ENCODE measurements around the gene COL5A1. TPM values are rescaled to one million over a fixed set of nuclear protein-coding genes. Genes with fewer than 3 reads are reported as not detected.

Gene COL5A1
- polyA plus RNA-seq, 12 donors = 97.3 to 862 (median 434) TPM

- no peak for DNase-seq
Observed at GRCh38 chr9:134605351-134605965, 36.1 kb upstream of the COL5A1 start.

- DNase-seq = no peak
Observed at GRCh38 chr9:134605966-134606357, 35.6 kb upstream of the COL5A1 start.

GRCh38 chr9:134606951-134607731, 34.5 kb upstream of the COL5A1 start:
- no peak for DNase-seq

GRCh38 chr9:134607971-134608370, 33.6 kb upstream of the COL5A1 start:
- no peak for DNase-seq

- no peak for DNase-seq
Observed at GRCh38 chr9:134611046-134611445, 30.6 kb upstream of the COL5A1 start.

GRCh38 chr9:134612309-134612708, 29.3 kb upstream of the COL5A1 start:
- no peak for DNase-seq

- no peak for DNase-seq
Observed at GRCh38 chr9:134612715-134613114, 28.9 kb upstream of the COL5A1 start.

- DNase-seq = no peak
Observed at GRCh38 chr9:134614256-134614655, 27.3 kb upstream of the COL5A1 start.

GRCh38 chr9:134616341-134616740, 25.3 kb upstream of the COL5A1 start:
- no peak for DNase-seq

GRCh38 chr9:134617246-134617645, 24.4 kb upstream of the COL5A1 start:
- DNase-seq = no peak

GRCh38 chr9:134617836-134618162, 23.8 kb upstream of the COL5A1 start:
- no peak for DNase-seq

GRCh38 chr9:134618163-134618832, 23.3 kb upstream of the COL5A1 start:
- DNase-seq = peak; percentile 76

- no peak for DNase-seq
Observed at GRCh38 chr9:134618833-134619447, 22.7 kb upstream of the COL5A1 start.

GRCh38 chr9:134619448-134619982, 22.1 kb upstream of the COL5A1 start:
- no peak for DNase-seq

GRCh38 chr9:134619983-134620661, 21.5 kb upstream of the COL5A1 start:
- no peak for DNase-seq

GRCh38 chr9:134620751-134621557, 20.6 kb upstream of the COL5A1 start:
- DNase-seq = no peak

GRCh38 chr9:134621558-134622110, 20.0 kb upstream of the COL5A1 start:
- DNase-seq = no peak

- DNase-seq = no peak
Observed at GRCh38 chr9:134622896-134623257, 18.7 kb upstream of the COL5A1 start.

GRCh38 chr9:134623258-134624066, 18.1 kb upstream of the COL5A1 start:
- DNase-seq = no peak

- no peak for DNase-seq
Observed at GRCh38 chr9:134624137-134624591, 17.4 kb upstream of the COL5A1 start.

Data from muscle of arm (tissue), 12 donors.